GM12878 (cell line): ENCODE results near the gene RBM4. TPM values are rescaled to one million over a fixed set of nuclear protein-coding genes. Genes with fewer than 3 reads are reported as not detected.
"Not testable (repeated sequence)": the region's sequence is repeated elsewhere in the genome, so short reads cannot be mapped to it uniquely, and the experiment has no call there.

ENCODE experiments used
- ATAC-seq: fragments of 200-7000 bp; cut with Tn5 transposase; 3 replicates; pipeline ENCODE4 v1.9.1; 2020; ENCODE audit warnings: mild to moderate bottlenecking, moderate library complexity
- BruUV-seq: library from RNA; stranded (reverse); fragments of 400-500 nt; replicated peaks from 2 replicates; lab custom pipeline; 2021; lab: Mats Ljungman, UMichigan
- CTCF ChIA-PET: fragments of 300-600 bp; sonication (Branson Sonifier 250); formaldehyde crosslinking; extraction: SDS; loops from one replicate; lab custom pipeline; 2021; ENCODE audit warnings: inconsistent platforms; lab: Yijun Ruan, JAX
- POLR2A ChIA-PET: fragments of 350-600 bp; formaldehyde crosslinking; extraction: SDS; loops from one replicate; lab custom pipeline; 2021; ENCODE audit warnings: inconsistent platforms; lab: Charles Lee
- RAD21 ChIA-PET: fragments of 300-600 bp; sonication (Branson Sonifier 250); formaldehyde crosslinking; loops from one replicate; lab custom pipeline; 2023; ENCODE audit warnings: antibody characterized with exemption; ENCODE audit not compliant: unreplicated experiment; lab: Charles Lee
- SMC1A ChIA-PET: fragments of 300-600 bp; sonication (Branson Sonifier 250); formaldehyde crosslinking; loops from one replicate; lab custom pipeline; 2023; ENCODE audit not compliant: unreplicated experiment, uncharacterized antibody; lab: Charles Lee
- DNase-seq: peaks from one replicate; pipeline ENCODE4 v3.0.0-alpha.2; 2011; ENCODE audit warnings: low read depth, low spot score
- FAIRE-seq: peaks from 3 replicates; lab custom pipeline; 2011; peaks lifted over from hg19 to GRCh38; lab: Jason Lieb, UNC
- H2AFZ ChIP-seq: 2 replicates; pipeline ENCODE4 v1.6.0; 2011; ENCODE audit warnings: low read depth, low read length, control low read depth; ENCODE audit not compliant: control insufficient read depth
- H3K27ac ChIP-seq: 2 replicates; pipeline ENCODE4 v1.5.1; 2011; ENCODE audit warnings: control low read depth; ENCODE audit not compliant: control insufficient read depth, insufficient read depth
- H3K27me3 ChIP-seq, 2 experiments: replicated peaks in 1 of 2; 2 replicates each; pipeline versions ENCODE4 v1.6.0 to v1.6.1; 2011; ENCODE audit warnings: low read length in 1 of 2; ENCODE audit not compliant: control insufficient read depth in 2 of 2, insufficient read depth in 2 of 2
- H3K36me3 ChIP-seq, 2 experiments: 2 replicates each; pipeline ENCODE4 v1.5.1; 2011; ENCODE audit warnings: low read length in 1 of 2; ENCODE audit not compliant: control insufficient read depth in 2 of 2, insufficient read depth in 2 of 2
- H3K4me1 ChIP-seq: 2 replicates; pipeline ENCODE4 v1.6.1; 2011; ENCODE audit warnings: mild to moderate bottlenecking, low read length, moderate library complexity, mixed read lengths; ENCODE audit not compliant: control insufficient read depth, insufficient read depth
- H3K4me2 ChIP-seq: 2 replicates; pipeline ENCODE4 v1.6.0; 2011; ENCODE audit warnings: control low read depth; ENCODE audit not compliant: control insufficient read depth, insufficient read depth
- H3K4me3 ChIP-seq: fragments of 200-600 bp; sonication (generic); 2 replicates; pipeline ENCODE4 v1.5.1; 2016
- H3K79me2 ChIP-seq: 2 replicates; pipeline ENCODE4 v1.6.0; 2011; ENCODE audit warnings: low read length; ENCODE audit not compliant: control insufficient read depth, insufficient read depth
- H3K9ac ChIP-seq: 2 replicates; pipeline ENCODE4 v1.8.0; 2011; ENCODE audit warnings: low read length, control low read depth, mixed read lengths; ENCODE audit not compliant: control insufficient read depth, insufficient read depth
- H3K9me3 ChIP-seq: replicated peaks from 3 replicates; pipeline ENCODE4 v1.5.1; 2011; ENCODE audit warnings: mild to moderate bottlenecking, low read length; ENCODE audit not compliant: control insufficient read depth, insufficient read depth
- H4K20me1 ChIP-seq: 2 replicates; pipeline ENCODE4 v1.6.0; 2011; ENCODE audit not compliant: control insufficient read depth, insufficient read depth
- MLLT1 ChIP-seq: fragments of 450-650 bp; IDR thresholded peaks from 2 replicates; pipeline ENCODE4 v1.6.1; 2016; ENCODE audit warnings: mild to moderate bottlenecking
- WGBS: methylation state at CpG from one replicate; pipeline ENCODE4 v1.1.6; 2016; ENCODE audit warnings: low lambda C conversion rate; ENCODE audit not compliant: insufficient replicate concordance, insufficient coverage; ENCODE audit errors: missing lambda C conversion rate; 5-methylcytosine and 5-hydroxymethylcytosine counted together
- in situ Hi-C: fragments of 300-500 bp; cut with MboI; formaldehyde crosslinking; loops from 9 replicates; pipeline ENCODE4 v1.14.3; 2018; ENCODE audit warnings: mixed read lengths
- intact Hi-C: fragments of 100-400 bp; cut with micrococcal nuclease; formaldehyde crosslinking; loops from one replicate; pipeline ENCODE4 v1.14.2; 2022; ENCODE audit not compliant: unreplicated experiment
- polyA plus RNA-seq, 11 experiments: library from polyadenylated mRNA; depleted of rRNA in 4 of 11; unstranded in 6 of 11; stranded (reverse) in 5 of 11; fragments of >200 nt; fragmentation: Nextera tagmentation in 4 of 11; fragmentation: Illumina TruSeq in 1 of 11; extraction: Ambion mirVana in 4 of 11; extraction: Trizol in 1 of 11; gene quantifications; 1 replicate in 1 of 11; 2 replicates in 10 of 11; pipeline versions ENCODE4 v1.2.1 to v1.2.3, GENCODE V29; 2011 to 2016; ENCODE audit warnings: inconsistent platforms in 2 of 11, missing spikeins in 2 of 11, low read depth in 1 of 11
- total RNA-seq, 4 experiments: library from RNA; depleted of rRNA in 3 of 4; stranded (reverse); fragments of >200 nt in 3 of 4; fragmentation: Illumina TruSeq in 1 of 4; extraction: Trizol in 1 of 4; gene quantifications; 2 replicates each; pipeline versions ENCODE4 v1.2.1 to v1.2.3, GENCODE V29; 2013 to 2021

Gene RBM4
- total and polyA plus RNA-seq, 10 of the 15 experiments (the other 5 are each of a cell fraction or from before 2014, with no cell fraction given), result 105 to 224 (median 138) TPM

DNA sequence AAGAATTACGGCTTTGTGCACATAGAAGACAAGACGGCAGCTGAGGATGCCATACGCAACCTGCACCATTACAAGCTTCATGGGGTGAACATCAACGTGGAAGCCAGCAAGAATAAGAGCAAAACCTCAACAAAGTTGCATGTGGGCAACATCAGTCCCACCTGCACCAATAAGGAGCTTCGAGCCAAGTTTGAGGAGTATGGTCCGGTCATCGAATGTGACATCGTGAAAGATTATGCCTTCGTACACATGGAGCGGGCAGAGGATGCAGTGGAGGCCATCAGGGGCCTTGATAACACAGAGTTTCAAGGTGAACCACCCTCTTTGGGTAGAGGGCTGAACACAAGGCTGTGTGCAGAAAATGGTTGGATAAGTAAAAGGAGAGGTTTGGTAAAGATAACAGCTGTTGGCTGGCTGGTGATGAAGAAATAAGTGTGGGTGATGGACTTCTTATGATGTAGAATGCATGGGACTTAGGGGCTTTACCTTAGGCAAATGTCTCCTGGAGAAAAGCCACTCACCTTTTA is 1.4 kb downstream of the RBM4 start:
- CTCF ChIA-PET, result interaction anchor here (0.9 to 1.1 kb wide), 2 partner anchors 33 to 47 kb away, joined by 3 read pairs; no protein-coding TSS in a partner anchor
- intact Hi-C loops, result not testable (repeated sequence)
- peak overlapping the region; percentile 97 for H3K9ac ChIP-seq

More for the DNA sequence above, 1.4 kb downstream of the RBM4 start:
- Histone ChIP-seq H3K4me1 (peaks cover 25% of the 10 kb centered on the region), H3K79me2 (peaks cover 84% of the 10 kb centered on the region), H3K4me2 (peak overlapping the region; percentile 70), H3K4me3 (peak overlapping the region; percentile 90)
- FAIRE-seq, H3K9me3 ChIP-seq, DNase-seq, in situ Hi-C loops: not testable (repeated sequence)
- RAD21 ChIA-PET, result interaction anchor here (2.0 to 2.1 kb wide), 2 partner anchors 38 to 49 kb away, joined by 4 to 6 read pairs; partner anchors contain the start of gene RBM4B
- WGBS, result 76% methylated on average over 10 of the region's 10 CpGs
- SMC1A ChIA-PET, result interaction anchor here (1.3 to 3.6 kb wide), 7 partner anchors 8 to 128 kb away, joined by 3 to 21 read pairs (median 6); partner anchors contain the start of genes ACTN3, RBM4B and ZDHHC24
- TF ChIP-seq MLLT1, result peak; percentile 56
- TF ChIP-seq, all 136 proteins: peak for 1; not testable (repeated sequence) for 135
- H3K27me3 ChIP-seq, BruUV-seq, H3K27ac ChIP-seq, ATAC-seq, H2AFZ ChIP-seq: not testable (repeated sequence)
- POLR2A ChIA-PET, result interaction anchor here (0.5 to 4.3 kb wide), 4 partner anchors 15 to 46 kb away, joined by 3 to 105 read pairs (median 4); partner anchors contain the start of gene RBM14
- Histone ChIP-seq H4K20me1 (peaks cover 14% of the 10 kb centered on the region), H3K36me3 (peaks cover 12 to 38% of the 10 kb centered on the region in 2 experiments)
